SK-N-SH treated with all-trans-retinoic acid at 6 μM for 48 hours (cell line): Measurements from ENCODE around the gene BCAR1.

Source experiments
- ARNTL ChIP-seq: fragments of 450-650 bp; formaldehyde crosslinking; IDR thresholded peaks from 2 replicates; pipeline ENCODE4 v1.5.0; 2020; ENCODE audit warnings: low read depth, mild to moderate bottlenecking, moderate library complexity, borderline replicate concordance
- ESRRG ChIP-seq: fragments of 250-450 bp; sonication (Bioruptor Pico); IDR thresholded peaks from 2 replicates; pipeline ENCODE4 v1.6.1; 2021; ENCODE audit warnings: mild to moderate bottlenecking
- GLIS3 ChIP-seq: fragments of 250-450 bp; sonication (Bioruptor Pico); IDR thresholded peaks from 2 replicates; pipeline ENCODE4 v1.5.0; 2020; ENCODE audit warnings: mild to moderate bottlenecking, moderate library complexity
- ISL1 ChIP-seq: fragments of 250-450 bp; sonication (Bioruptor Pico); IDR thresholded peaks from 2 replicates; pipeline ENCODE4 v2.1.2; 2022; ENCODE audit warnings: mild to moderate bottlenecking, moderate library complexity

DNA sequence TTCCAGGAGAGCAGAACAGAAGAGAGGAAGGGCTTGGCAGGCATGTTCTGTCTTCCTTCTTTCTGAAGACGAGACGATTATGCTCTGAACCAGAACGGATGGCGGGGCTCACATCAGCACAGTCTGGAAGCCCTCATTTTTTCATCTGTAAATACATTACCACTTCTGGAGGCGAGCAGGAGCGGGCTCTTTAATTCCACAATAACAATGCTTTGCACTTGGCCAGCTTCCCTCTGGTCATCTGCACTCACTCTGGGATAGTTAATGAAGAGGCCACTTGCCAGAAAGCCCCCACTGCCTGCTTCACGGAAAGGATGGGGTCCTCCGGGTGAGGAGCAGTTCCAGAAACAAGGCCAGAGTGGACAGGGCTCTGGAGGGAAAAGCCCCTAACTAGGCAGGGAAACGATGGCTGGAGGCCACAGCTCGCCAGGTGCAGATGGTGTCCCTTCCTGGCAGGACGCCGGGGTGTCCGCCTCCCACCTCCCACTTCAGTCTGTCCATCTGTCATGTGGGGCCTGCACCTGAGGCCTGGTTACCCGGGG is 13.1 kb upstream of the BCAR1 start:
- no peak for TF ChIP-seq ESRRG
- no peak for TF ChIP-seq GLIS3 (CRISPR knock-in tag)
- TF ChIP-seq ISL1 = no peak
- no peak for TF ChIP-seq ARNTL (CRISPR knock-in tag)
